GM18507 (cell line): ENCODE results near the gene EPB41L2.

Experiments used
- DNase-seq: peaks from one replicate; pipeline ENCODE4 v3.0.0; 2011; ENCODE audit warnings: low read depth; ENCODE audit not compliant: insufficient read length; ENCODE audit errors: extremely low spot score
- FAIRE-seq: peaks from 2 replicates; lab custom pipeline; 2011; peaks lifted over from hg19 to GRCh38; lab: Jason Lieb, UNC

Gene EPB41L2

DNA sequence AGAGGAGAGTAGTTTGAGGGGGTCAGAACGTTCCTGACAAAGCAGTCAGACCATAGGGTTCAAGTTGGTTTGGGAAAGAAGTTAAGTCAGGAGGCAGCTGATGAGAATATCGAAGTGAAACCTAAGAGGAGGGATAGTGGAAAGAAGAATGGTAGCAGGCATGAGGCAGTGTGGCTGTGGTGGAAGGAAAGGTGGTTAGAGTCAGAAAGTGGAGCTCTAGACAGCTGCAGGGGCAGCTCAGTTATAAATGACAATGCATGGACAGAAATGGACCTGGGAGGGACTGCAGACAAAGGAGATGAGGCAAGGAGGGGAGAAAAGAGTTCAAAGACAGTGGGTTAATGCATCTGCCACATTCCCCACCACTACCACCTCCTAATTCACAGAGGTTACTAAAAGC is 169.3 kb downstream of the EPB41L2 start:
- FAIRE-seq (no peak), DNase-seq (no peak)

DNA sequence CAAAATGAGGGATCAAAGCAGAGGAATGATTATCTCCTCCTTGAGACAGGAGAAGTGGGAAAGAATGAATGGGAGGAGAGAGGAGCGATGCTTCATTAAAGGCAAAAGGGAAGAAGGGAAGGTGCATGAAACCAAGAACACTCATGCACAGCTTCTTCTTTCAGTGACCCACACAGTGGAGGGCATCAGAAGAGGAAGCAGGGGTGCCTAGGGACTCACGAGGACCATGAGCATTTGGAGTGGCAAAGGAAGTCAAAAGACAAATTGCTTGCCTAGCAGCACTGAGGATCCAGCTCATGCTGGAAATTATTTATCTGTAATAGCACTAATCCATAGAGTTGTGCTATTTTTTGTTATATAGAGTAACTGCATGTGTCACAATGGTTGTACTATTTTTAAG is 169.8 kb downstream of the EPB41L2 start:
- no peak for FAIRE-seq
- no peak for DNase-seq

DNA sequence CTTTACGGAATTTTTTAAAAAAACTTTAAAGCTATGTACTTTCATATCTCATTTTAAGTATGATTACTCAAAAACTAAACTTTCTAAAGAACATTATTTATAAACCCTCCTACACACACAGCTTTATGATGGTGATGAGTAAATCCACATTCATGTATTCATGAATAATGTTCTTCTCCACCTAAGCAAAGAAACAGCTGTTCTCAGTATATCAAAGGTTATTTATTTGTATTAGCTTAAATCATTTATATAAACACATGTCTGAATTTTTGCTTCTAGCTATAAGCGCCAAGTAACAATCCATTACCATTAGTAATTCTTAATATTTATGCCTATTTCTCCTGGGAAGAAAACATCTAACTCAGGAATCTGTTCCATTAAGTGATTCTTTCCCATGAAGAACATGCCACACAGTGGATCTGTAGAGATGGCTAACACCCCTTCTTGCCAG is 172.5 kb downstream of the EPB41L2 start:
- FAIRE-seq: no peak
- no peak for DNase-seq

- FAIRE-seq (no peak), DNase-seq (no peak)
These were observed 173.6 kb downstream of the EPB41L2 start for GRCh38 chr6:130889423-130889822.

DNA sequence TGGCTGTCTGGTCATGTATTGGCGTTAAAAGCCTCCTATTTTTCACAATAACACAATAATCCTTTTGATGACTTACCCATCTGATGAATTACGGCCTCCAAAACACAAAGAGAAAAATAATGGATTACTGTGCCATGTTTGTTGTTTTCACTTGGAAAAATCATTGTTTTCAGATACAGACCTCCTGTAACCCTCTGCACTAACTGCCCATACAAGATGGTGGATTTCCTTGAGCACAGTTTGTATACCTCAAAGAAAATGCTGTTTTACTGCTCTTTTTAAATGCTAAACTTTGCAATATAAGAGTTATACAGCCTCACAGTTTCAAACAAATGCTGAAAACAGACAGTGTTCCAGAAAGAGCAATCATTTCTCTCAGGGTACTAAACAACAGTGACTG is 174.8 kb downstream of the EPB41L2 start:
- FAIRE-seq: no peak
- DNase-seq: no peak

DNA sequence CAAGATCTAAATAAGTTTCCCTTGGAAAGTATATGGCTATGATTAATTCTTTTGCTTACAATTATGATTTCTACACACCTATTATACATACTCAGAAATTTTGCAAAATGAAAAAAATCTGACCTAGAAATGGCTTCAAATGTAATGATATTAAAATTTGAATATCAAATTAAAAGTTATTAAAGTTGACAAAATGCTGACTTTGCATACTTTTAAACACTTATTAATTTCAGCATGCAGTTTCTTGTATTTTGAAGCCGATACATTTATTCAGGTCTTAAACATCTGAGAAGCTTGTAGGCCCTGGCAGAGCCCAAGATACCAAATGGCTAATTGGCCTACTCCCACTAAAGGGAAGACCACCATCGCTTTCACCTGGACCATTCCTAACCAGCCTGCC is 176.1 kb downstream of the EPB41L2 start:
- DNase-seq (no peak), FAIRE-seq (no peak)

DNA sequence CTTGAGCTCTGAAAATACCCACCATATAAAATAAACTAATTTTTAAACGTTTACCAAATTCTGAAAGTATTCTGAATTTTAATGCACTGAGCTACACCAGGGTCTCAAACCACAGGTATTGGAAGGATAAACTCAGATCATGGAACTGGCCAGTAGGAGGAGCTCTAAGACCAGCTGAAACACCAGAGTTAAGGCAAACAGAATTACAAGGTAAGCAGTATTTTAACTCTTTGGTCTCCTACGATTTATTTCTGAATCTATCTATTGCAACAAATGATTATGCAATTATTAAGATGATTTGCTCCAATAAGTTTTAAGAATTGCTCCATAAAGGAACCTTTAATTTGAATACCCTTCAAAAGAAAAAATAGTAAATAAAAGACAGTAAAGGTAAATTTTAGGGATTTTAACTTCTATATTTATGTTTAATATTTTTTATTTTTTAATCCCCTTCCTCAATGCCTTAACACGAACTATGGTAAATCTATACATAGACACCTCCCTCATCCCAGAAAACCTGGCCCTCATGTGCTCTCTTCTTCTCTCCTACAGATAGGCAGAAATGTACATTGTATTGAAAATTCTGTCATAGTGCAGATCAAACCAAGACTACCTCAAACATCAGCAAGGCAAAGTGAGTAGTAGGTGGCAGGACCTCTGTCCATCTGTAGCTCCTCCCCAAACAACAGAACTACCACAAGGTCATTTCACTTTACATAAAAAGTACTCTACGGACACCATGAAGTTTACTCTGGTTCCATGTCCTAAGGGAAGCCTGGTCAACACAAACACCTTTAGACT is 177.5 kb downstream of the EPB41L2 start:
- FAIRE-seq: peak; percentile 76
- DNase-seq: peak; percentile 23

- DNase-seq (no peak), FAIRE-seq (no peak)
These were observed 180.7 kb downstream of the EPB41L2 start for GRCh38 chr6:130882370-130882769.

- DNase-seq: no peak
- FAIRE-seq: no peak
These were observed 183.2 kb downstream of the EPB41L2 start for GRCh38 chr6:130879826-130880225.

- FAIRE-seq: no peak
- DNase-seq: no peak
These were observed 189.3 kb downstream of the EPB41L2 start for GRCh38 chr6:130873746-130874145.

GRCh38 chr6:130872250-130873095 is 190.6 kb downstream of the EPB41L2 start:
- DNase-seq: peak; percentile 20
- FAIRE-seq: peak; percentile 91

DNA sequence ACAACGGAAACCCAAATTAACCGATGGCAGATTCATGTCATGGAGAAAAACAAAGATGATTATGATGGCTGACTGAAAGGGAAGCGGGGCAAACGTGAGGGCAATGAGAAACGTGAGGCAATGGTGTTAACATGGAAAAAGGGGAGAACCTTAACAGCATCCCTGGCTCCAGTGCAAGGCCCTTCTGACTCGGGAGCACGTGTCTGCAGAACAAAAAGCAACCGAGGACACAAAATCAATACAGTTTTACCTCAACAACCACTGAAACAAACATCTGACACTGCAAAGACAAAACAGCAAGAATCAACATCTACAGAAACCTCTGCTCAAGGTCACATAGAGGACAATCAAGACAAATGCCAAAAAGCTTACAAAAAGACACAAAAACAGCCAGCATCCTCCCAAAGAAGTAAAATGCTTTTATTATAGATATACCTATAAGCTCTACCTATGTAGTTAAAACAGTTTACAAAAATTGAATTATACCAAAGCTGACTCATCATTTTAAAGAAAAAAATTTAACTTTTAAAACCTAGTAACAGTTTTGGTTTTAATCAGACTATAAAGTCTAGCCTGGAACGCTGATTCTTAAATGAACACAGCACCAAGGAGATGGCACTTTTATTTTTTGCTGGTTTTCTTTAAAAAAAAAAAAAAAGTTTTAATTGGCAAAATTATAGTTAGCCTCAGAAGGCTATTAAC is 192.7 kb downstream of the EPB41L2 start:
- FAIRE-seq (no peak), DNase-seq (no peak)

- DNase-seq (no peak), FAIRE-seq (no peak)
These were observed 193.4 kb downstream of the EPB41L2 start for GRCh38 chr6:130869681-130870080.

- FAIRE-seq (no peak), DNase-seq (no peak)
These were observed 197.3 kb downstream of the EPB41L2 start for GRCh38 chr6:130865793-130866192.

DNA sequence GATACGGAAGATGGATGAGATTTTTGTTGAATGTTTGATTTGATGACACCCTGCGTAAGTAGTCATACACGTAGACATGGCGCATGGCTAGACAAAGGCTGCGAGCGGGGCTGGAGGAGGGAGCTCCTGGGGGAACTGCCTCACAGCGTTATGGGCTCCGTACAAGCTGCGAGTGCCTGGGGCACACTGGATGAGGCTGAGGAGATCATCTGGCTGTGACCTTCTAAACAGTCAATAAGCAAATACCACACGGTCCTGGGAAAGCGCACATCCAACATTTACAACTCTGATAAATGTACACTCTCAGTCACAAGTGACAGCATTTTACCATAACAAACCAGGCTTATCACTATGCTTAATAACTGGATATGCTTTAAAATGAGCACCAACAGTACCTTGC is 198.7 kb downstream of the EPB41L2 start:
- DNase-seq (no peak), FAIRE-seq (no peak)

- DNase-seq (no peak), FAIRE-seq (no peak)
These were observed 199.4 kb downstream of the EPB41L2 start for GRCh38 chr6:130863415-130864230.

- FAIRE-seq (no peak), DNase-seq (no peak)
These were observed 200.7 kb downstream of the EPB41L2 start for GRCh38 chr6:130862370-130862769.

GRCh38 chr6:130859161-130859867 is 203.7 kb downstream of the EPB41L2 start:
- DNase-seq (no peak), FAIRE-seq (no peak)
